ENCODE data around the gene TNNC1.

- TF ChIP-seq CTCF (IDR thresholded peaks at IDR 0.05; ENCODE audit: low read depth, low read length, missing input control) (no peak), ATF3 (IDR thresholded peaks at IDR 0.05) (no peak)
These were observed at the start of gene TNNC1 for GRCh38 chr3:52453496-52454249.

All from liver (tissue), 3 donors.